Tibial artery (tissue), 4 donors: ENCODE data around the gene MLLT1.
"Not testable (repeated sequence)": the region's sequence is repeated elsewhere in the genome, so short reads cannot be mapped to it uniquely, and the experiment has no call there.

Experiments used
- DNase-seq, 2 donors: peaks; one replicate each; pipeline ENCODE4 v3.0.0-alpha.2; 2019
- H3K27ac ChIP-seq, 2 donors: fragments of 200-600 bp; sonication (generic) in 1 of 2; 1 replicate in 1 of 2; 2 replicates in 1 of 2; pipeline ENCODE4 v1.5.1; 2018 to 2019; ENCODE audit warnings: mild to moderate bottlenecking in 1 of 2
- H3K27me3 ChIP-seq, 2 donors: fragments of 200-600 bp; sonication (generic) in 1 of 2; one replicate each; pipeline versions ENCODE4 v1.5.1 to v1.6.0; 2016 to 2019
- H3K36me3 ChIP-seq, 3 donors: fragments of 200-600 bp; sonication (generic) in 2 of 3; one replicate each; pipeline ENCODE4 v1.5.1; 2016 to 2019; ENCODE audit warnings: mild to moderate bottlenecking in 2 of 3
- H3K4me1 ChIP-seq, 4 donors: fragments of 200-600 bp; sonication (generic) in 2 of 4; 1 replicate in 3 of 4; 2 replicates in 1 of 4; pipeline ENCODE4 v1.5.1; 2016 to 2019
- H3K4me3 ChIP-seq, 2 donors: fragments of 200-600 bp; sonication (generic) in 1 of 2; 1 replicate in 1 of 2; 2 replicates in 1 of 2; pipeline ENCODE4 v1.5.1; 2018 to 2019; ENCODE audit warnings: mild to moderate bottlenecking in 2 of 2
- H3K9me3 ChIP-seq, 3 donors: fragments of 200-600 bp; sonication (generic) in 1 of 3; one replicate each; pipeline ENCODE4 v1.5.1; 2016 to 2019
- intact Hi-C: fragments of 100-400 bp; cut with DNase I; formaldehyde crosslinking; loops from one replicate; pipeline ENCODE4 v1.15.0; 2023; ENCODE audit warnings: low total_unique reads
- TF ChIP-seq, protein P1 (sequence below), 2 experiments: fragments of 200-600 bp in 1 of 2; fragments of 450-650 bp in 1 of 2; IDR thresholded peaks; one replicate each; pipeline ENCODE4 v1.5.1; 2017 to 2019; ENCODE audit warnings: antibody characterized with exemption in 2 of 2, mild to moderate bottlenecking in 1 of 2, moderate library complexity in 1 of 2

Gene MLLT1

GRCh38 chr19:6319376-6319775 lies 39.6 kb upstream of the MLLT1 start:
- Histone ChIP-seq H3K9me3 (no peaks in the 10 kb centered on the region), H3K36me3 (no peaks in the 10 kb centered on the region), H3K4me3 (no peak overlapping the region), H3K27ac (no peak overlapping the region), H3K4me1 (no peaks in the 10 kb centered on the region), H3K27me3 (peaks cover 0 to 34% of the 10 kb centered on the region in 2 donors)
- TF ChIP-seq, protein P1, sequence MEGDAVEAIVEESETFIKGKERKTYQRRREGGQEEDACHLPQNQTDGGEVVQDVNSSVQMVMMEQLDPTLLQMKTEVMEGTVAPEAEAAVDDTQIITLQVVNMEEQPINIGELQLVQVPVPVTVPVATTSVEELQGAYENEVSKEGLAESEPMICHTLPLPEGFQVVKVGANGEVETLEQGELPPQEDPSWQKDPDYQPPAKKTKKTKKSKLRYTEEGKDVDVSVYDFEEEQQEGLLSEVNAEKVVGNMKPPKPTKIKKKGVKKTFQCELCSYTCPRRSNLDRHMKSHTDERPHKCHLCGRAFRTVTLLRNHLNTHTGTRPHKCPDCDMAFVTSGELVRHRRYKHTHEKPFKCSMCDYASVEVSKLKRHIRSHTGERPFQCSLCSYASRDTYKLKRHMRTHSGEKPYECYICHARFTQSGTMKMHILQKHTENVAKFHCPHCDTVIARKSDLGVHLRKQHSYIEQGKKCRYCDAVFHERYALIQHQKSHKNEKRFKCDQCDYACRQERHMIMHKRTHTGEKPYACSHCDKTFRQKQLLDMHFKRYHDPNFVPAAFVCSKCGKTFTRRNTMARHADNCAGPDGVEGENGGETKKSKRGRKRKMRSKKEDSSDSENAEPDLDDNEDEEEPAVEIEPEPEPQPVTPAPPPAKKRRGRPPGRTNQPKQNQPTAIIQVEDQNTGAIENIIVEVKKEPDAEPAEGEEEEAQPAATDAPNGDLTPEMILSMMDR (IDR thresholded peaks at IDR 0.05): no peak
- DNase-seq: no peak
- intact Hi-C loops: no loop called here

GRCh38 chr19:6318772-6319171 lies 39.0 kb upstream of the MLLT1 start:
- Histone ChIP-seq H3K27ac (no peak overlapping the region), H3K4me3 (no peak overlapping the region), H3K36me3 (no peaks in the 10 kb centered on the region), H3K27me3 (peaks cover 0 to 34% of the 10 kb centered on the region in 2 donors), H3K9me3 (no peaks in the 10 kb centered on the region), H3K4me1 (no peaks in the 10 kb centered on the region)
- DNase-seq: no peak
- TF ChIP-seq, protein P1 (IDR thresholded peaks at IDR 0.05): no peak
- intact Hi-C loops: no loop called here

DNA sequence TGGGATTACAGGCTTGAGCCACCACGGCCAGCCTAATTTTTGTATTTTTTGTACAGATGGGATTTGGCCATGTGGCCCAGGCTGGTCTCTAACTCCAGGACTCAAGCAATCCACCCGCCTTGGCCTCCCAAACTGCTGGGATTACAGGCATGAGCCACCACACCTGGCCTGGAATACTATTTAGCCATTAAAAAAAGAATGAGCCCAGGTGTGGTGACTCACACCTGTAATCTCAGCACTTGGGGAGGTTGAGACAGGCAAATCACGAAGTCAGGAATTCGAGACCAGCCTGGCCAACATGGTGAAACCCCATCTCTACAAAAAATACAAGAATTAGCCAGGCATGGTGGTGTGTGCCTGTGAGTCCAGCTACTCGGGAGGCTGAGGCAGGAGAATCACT lies 35.9 kb upstream of the MLLT1 start:
- H3K36me3 ChIP-seq, H3K4me1 ChIP-seq: not testable (repeated sequence)

DNA sequence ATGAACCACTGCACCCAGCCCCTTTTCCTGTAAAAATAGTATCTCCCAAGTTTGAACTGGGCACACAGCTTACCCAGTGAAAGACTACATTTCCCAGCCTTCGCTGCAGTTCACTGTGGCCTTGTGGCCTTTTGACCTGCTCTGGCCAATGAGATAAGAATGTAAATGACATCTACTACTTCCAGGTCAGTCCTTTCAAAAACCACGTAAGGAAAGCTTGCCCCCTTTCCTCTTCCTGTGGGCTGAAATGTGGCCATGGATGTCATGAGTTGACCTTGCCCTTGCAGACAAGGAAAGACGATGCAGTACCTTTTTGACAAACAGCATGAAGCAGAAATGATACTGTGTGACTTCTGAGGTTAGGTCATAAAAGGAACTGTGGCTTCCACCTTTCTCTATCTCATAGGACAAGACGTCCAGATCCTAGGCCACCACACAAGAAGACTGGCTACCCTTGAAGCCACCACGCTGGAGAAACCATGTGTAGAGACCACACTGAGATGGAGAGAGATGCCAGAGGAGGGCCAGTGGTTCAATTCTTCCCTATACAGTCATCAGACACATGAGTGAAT lies 33.7 kb upstream of the MLLT1 start:
- DNase-seq: no peak

More for the DNA sequence above, 35.9 kb upstream of the MLLT1 start:
- H3K27ac ChIP-seq, H3K4me3 ChIP-seq, H3K9me3 ChIP-seq, DNase-seq, intact Hi-C loops: not testable (repeated sequence)
- peaks cover 0 to 26% of the 10 kb centered on the region in 2 donors for H3K27me3 ChIP-seq

DNA sequence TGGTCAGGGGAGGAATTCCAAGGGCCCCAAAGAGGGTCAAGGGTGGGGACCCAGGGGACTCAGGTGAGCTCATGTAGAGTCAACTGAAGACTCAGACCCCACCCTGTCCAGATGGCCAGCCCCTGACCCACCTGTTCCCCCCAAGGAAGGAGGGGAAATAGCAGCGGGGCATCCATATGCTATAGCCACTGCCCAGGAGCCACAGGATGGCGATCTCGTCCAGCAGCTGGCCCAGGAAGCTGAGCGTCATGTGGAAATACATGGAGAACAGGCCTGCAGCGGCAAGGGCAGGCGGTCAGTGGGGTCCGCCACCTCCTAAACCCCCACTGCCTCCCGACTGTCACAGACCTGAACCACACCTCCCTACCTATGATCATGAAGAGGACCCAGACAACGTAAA lies 32.2 kb upstream of the MLLT1 start:
- intact Hi-C loops: no loop called here
- Histone ChIP-seq H3K4me1 (no peaks in the 10 kb centered on the region), H3K27ac (no peak overlapping the region), H3K9me3 (peaks cover 0 to 7% (median 0%) of the 10 kb centered on the region in 3 donors), H3K27me3 (peaks cover 0 to 26% of the 10 kb centered on the region in 2 donors), H3K4me3 (no peak overlapping the region), H3K36me3 (no peaks in the 10 kb centered on the region)
- DNase-seq: no peak
- TF ChIP-seq, protein P1 (IDR thresholded peaks at IDR 0.05): no peak

More for the DNA sequence above, 33.7 kb upstream of the MLLT1 start:
- H3K36me3 ChIP-seq: no peaks in the 10 kb centered on the region
- TF ChIP-seq, protein P1 (IDR thresholded peaks at IDR 0.05): no peak
- no peaks in the 10 kb centered on the region for H3K4me1 ChIP-seq
- H3K27me3 ChIP-seq: peaks cover 0 to 23% of the 10 kb centered on the region in 2 donors
- no peak overlapping the region for H3K4me3 ChIP-seq
- peaks cover 0 to 7% (median 0%) of the 10 kb centered on the region in 3 donors for H3K9me3 ChIP-seq
- H3K27ac ChIP-seq: no peak overlapping the region
- intact Hi-C loops: no loop called here

GRCh38 chr19:6298413-6298812 lies 18.6 kb upstream of the MLLT1 start:
- no peak for DNase-seq
- peaks cover 0 to 17% of the 10 kb centered on the region in 2 donors for H3K27me3 ChIP-seq
- H3K9me3 ChIP-seq: peaks cover 0 to 8% (median 5%) of the 10 kb centered on the region in 3 donors
- TF ChIP-seq, protein P1 (IDR thresholded peaks at IDR 0.05): no peak
- intact Hi-C loops: loop anchor here (2.0 kb wide), 1 partner anchor 80 kb away; no protein-coding TSS in a partner anchor
- no peak overlapping the region for H3K4me3 ChIP-seq
- H3K4me1 ChIP-seq: no peaks in the 10 kb centered on the region
- H3K36me3 ChIP-seq: no peaks in the 10 kb centered on the region
- no peak overlapping the region for H3K27ac ChIP-seq
